OCI-LY3 (cell line): ENCODE measurements around the gene CUX1.

Source experiments
- CTCF ChIP-seq: fragments of 200-600, 300-600 bp; sonication (generic); IDR thresholded peaks from 2 replicates; pipeline ENCODE4 v1.5.1; 2014; ENCODE audit warnings: antibody characterized with exemption, low read length, low read depth
- EZH2phosphoT487 ChIP-seq: fragments of 200-600 bp; shearing (Covaris generic); IDR thresholded peaks from 2 replicates; pipeline ENCODE4 v1.6.1; 2018; ENCODE audit warnings: antibody characterized with exemption, mixed run types, low read depth

GRCh38 chr7:102129636-102130370 is 312.4 kb downstream of the CUX1 start:
- no peak for TF ChIP-seq EZH2phosphoT487
- TF ChIP-seq CTCF = no peak
